ENCODE measurements around the gene TEX28. TPM values are rescaled to one million over a fixed set of nuclear protein-coding genes. Genes with fewer than 3 reads are reported as not detected.
A peak's percentile ranks its signal among the peaks of the same experiment; 100 is the strongest.
"Not testable (repeated sequence)": the region's sequence is repeated elsewhere in the genome, so short reads cannot be mapped to it uniquely, and the experiment has no call there.

The TEX28 gene
- total and polyA plus RNA-seq, 11 donors = not detected

GRCh38 chrX:154263072-154263471 is 31.9 kb downstream of the TEX28 start:
- H3K27ac ChIP-seq; ATAC-seq; H3K4me3 ChIP-seq; intact Hi-C loops (cut with DNase I); H3K36me3 ChIP-seq; H3K27me3 ChIP-seq; H3K4me1 ChIP-seq; DNase-seq; H3K9me3 ChIP-seq: not testable (repeated sequence)
- no CpG with 5 or more reads among the region's 6 CpGs for whole genome bisulfite sequencing, 4 donors

GRCh38 chrX:154258711-154259110 is 36.2 kb downstream of the TEX28 start:
- H3K36me3 ChIP-seq; H3K27ac ChIP-seq; H3K4me1 ChIP-seq; ATAC-seq; DNase-seq; intact Hi-C loops (cut with DNase I); H3K4me3 ChIP-seq; H3K27me3 ChIP-seq; H3K9me3 ChIP-seq: not testable (repeated sequence)
- WGBS, 4 donors = no CpG with 5 or more reads among the region's 10 CpGs

GRCh38 chrX:154257282-154257681 is 37.6 kb downstream of the TEX28 start, which contains the start of gene OPN1MW3:
OPN1MW3 (plus strand) TSS chrX:154257582; CDS start chrX:154257620, 38 bp downstream.
- DNase-seq; H3K27ac ChIP-seq; intact Hi-C loops (cut with DNase I); ATAC-seq; H3K27me3 ChIP-seq; H3K9me3 ChIP-seq; H3K4me3 ChIP-seq; H3K4me1 ChIP-seq; H3K36me3 ChIP-seq: not testable (repeated sequence)
- whole genome bisulfite sequencing, 4 donors = no CpG with 5 or more reads among the region's 17 CpGs

GRCh38 chrX:154248076-154248475 is 46.8 kb downstream of the TEX28 start:
- H3K27ac ChIP-seq; intact Hi-C loops (cut with DNase I); H3K4me1 ChIP-seq; H3K4me3 ChIP-seq; H3K27me3 ChIP-seq; H3K9me3 ChIP-seq; DNase-seq; H3K36me3 ChIP-seq; ATAC-seq: not testable (repeated sequence)
- no CpG with 5 or more reads among the region's 10 CpGs for WGBS, 4 donors

- peak; percentile 92 to 98 (median 96) for ATAC-seq
- H3K27ac ChIP-seq; H3K4me1 ChIP-seq; DNase-seq; H3K4me3 ChIP-seq; intact Hi-C loops (cut with DNase I); H3K36me3 ChIP-seq; H3K27me3 ChIP-seq; H3K9me3 ChIP-seq: not testable (repeated sequence)
- 57 to 71% methylated on average over 4 to 5 of the region's 17 CpGs; no CpG with 5 or more reads in 2 of the 4 donors for whole genome bisulfite sequencing, 4 donors
Observed at GRCh38 chrX:154247377-154248045, 47.4 kb downstream of the TEX28 start.

- H3K4me3 ChIP-seq; H3K27me3 ChIP-seq; H3K36me3 ChIP-seq; H3K27ac ChIP-seq; H3K9me3 ChIP-seq; H3K4me1 ChIP-seq; intact Hi-C loops (cut with DNase I): not testable (repeated sequence)
- DNase-seq = peak in 1 of 5 donors; percentile 11
- ATAC-seq = peak in 1 of 4 donors; percentile 39
- WGBS, 4 donors = 74 to 90% (median 81%) methylated on average over 6 to 8 of the region's 8 CpGs; no CpG with 5 or more reads in 1 of the 4 donors
Observed at GRCh38 chrX:154239982-154240503, 54.9 kb downstream of the TEX28 start.

- ATAC-seq; H3K4me1 ChIP-seq; H3K27ac ChIP-seq; intact Hi-C loops (cut with DNase I); H3K4me3 ChIP-seq; H3K9me3 ChIP-seq; H3K36me3 ChIP-seq; H3K27me3 ChIP-seq: not testable (repeated sequence)
- 75% methylated on average over 9 of the region's 11 CpGs; no CpG with 5 or more reads in 3 of the 4 donors for WGBS, 4 donors
- DNase-seq = peak in 1 of 5 donors; percentile 11
Observed at GRCh38 chrX:154238939-154239559, 55.9 kb downstream of the TEX28 start.

- H3K4me1 ChIP-seq; intact Hi-C loops (cut with DNase I); H3K27ac ChIP-seq; ATAC-seq; H3K9me3 ChIP-seq; H3K4me3 ChIP-seq; DNase-seq; H3K36me3 ChIP-seq; H3K27me3 ChIP-seq: not testable (repeated sequence)
- WGBS, 4 donors = no CpG with 5 or more reads among the region's 16 CpGs
Observed at GRCh38 chrX:154233620-154234019, 61.3 kb downstream of the TEX28 start.

GRCh38 chrX:154231443-154231842 is 63.5 kb downstream of the TEX28 start:
- H3K4me3 ChIP-seq; H3K9me3 ChIP-seq; DNase-seq; H3K36me3 ChIP-seq; H3K27ac ChIP-seq; intact Hi-C loops (cut with DNase I); H3K27me3 ChIP-seq; H3K4me1 ChIP-seq: not testable (repeated sequence)
- ATAC-seq = peak in 3 of 4 donors; percentile 57 to 85 (median 79)
- no CpG with 5 or more reads among the region's 3 CpGs for WGBS, 4 donors

- H3K9me3 ChIP-seq; H3K4me1 ChIP-seq; DNase-seq; intact Hi-C loops (cut with DNase I); H3K27me3 ChIP-seq; H3K36me3 ChIP-seq; H3K27ac ChIP-seq; H3K4me3 ChIP-seq; ATAC-seq: not testable (repeated sequence)
- WGBS, 4 donors = no CpG with 5 or more reads among the region's 9 CpGs
Observed at GRCh38 chrX:154226706-154227105, 68.2 kb downstream of the TEX28 start.

- DNase-seq; H3K36me3 ChIP-seq; H3K4me1 ChIP-seq; H3K27me3 ChIP-seq; ATAC-seq; H3K27ac ChIP-seq; H3K9me3 ChIP-seq; H3K4me3 ChIP-seq; intact Hi-C loops (cut with DNase I): not testable (repeated sequence)
- WGBS, 4 donors = no CpG with 5 or more reads among the region's 6 CpGs
Observed at GRCh38 chrX:154225292-154225691, 69.6 kb downstream of the TEX28 start.

All from heart left ventricle (tissue), 16 donors.